OCI-LY7 (cell line): ENCODE results near the gene NIP7.

ENCODE experiments used
- EZH2phosphoT487 ChIP-seq: fragments of 200-600 bp; sonication (generic); IDR thresholded peaks from 2 replicates; pipeline ENCODE4 v1.6.1; 2018; ENCODE audit warnings: low read depth, borderline replicate concordance, mild to moderate bottlenecking, mixed run types, antibody characterized with exemption, low read length, moderate library complexity, mixed read lengths
- TF ChIP-seq, protein P1 (sequence below): fragments of 200-600 bp; sonication (generic); conservative IDR thresholded peaks from 2 replicates; pipeline ENCODE4 v1.5.1; 2014; ENCODE audit warnings: mild to moderate bottlenecking, antibody characterized with exemption, low read length, moderate library complexity, mixed read lengths

GRCh38 chr16:69301861-69302260 is 37.7 kb upstream of the NIP7 start:
- TF ChIP-seq EZH2phosphoT487: no peak
- TF ChIP-seq, protein P1, sequence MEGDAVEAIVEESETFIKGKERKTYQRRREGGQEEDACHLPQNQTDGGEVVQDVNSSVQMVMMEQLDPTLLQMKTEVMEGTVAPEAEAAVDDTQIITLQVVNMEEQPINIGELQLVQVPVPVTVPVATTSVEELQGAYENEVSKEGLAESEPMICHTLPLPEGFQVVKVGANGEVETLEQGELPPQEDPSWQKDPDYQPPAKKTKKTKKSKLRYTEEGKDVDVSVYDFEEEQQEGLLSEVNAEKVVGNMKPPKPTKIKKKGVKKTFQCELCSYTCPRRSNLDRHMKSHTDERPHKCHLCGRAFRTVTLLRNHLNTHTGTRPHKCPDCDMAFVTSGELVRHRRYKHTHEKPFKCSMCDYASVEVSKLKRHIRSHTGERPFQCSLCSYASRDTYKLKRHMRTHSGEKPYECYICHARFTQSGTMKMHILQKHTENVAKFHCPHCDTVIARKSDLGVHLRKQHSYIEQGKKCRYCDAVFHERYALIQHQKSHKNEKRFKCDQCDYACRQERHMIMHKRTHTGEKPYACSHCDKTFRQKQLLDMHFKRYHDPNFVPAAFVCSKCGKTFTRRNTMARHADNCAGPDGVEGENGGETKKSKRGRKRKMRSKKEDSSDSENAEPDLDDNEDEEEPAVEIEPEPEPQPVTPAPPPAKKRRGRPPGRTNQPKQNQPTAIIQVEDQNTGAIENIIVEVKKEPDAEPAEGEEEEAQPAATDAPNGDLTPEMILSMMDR: no peak
